Measurements from ENCODE around the gene GOLGA6A.
A peak's percentile ranks its signal among the peaks of the same experiment; 100 is the strongest.
"Not testable (repeated sequence)": the region's sequence is repeated elsewhere in the genome, so short reads cannot be mapped to it uniquely, and the experiment has no call there.

The GOLGA6A gene

GRCh38 chr15:74052271-74053260, 29.8 kb downstream of the GOLGA6A start:
- not testable (repeated sequence) for DNase-seq (ENCODE audit: low read depth)

GRCh38 chr15:74050556-74051234, 31.7 kb downstream of the GOLGA6A start:
- no peak for DNase-seq (ENCODE audit: low read depth)

- DNase-seq (ENCODE audit: low read depth) = no peak
Observed at GRCh38 chr15:74050127-74050526, 32.2 kb downstream of the GOLGA6A start.

DNA sequence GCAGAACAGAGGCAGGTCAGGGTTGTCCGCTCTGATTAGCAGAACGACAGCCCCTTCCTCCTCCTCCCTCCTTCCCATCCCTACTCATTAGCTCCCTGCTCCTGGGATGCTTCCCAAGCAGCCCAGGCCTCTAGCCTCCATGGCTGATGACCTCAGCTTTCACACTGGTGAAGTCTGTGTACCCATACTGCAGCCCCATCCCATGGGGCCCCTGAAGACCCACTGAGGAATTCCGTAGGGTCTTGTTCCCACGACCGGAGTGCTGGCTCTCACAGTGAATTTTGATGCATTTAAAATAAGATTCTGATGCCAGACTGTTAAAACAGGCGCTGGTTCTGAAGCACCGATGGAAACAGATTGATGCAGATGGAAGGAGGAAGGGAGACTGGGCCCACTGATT, 36.1 kb downstream of the GOLGA6A start:
- DNase-seq (ENCODE audit: low read depth) = no peak

DNA sequence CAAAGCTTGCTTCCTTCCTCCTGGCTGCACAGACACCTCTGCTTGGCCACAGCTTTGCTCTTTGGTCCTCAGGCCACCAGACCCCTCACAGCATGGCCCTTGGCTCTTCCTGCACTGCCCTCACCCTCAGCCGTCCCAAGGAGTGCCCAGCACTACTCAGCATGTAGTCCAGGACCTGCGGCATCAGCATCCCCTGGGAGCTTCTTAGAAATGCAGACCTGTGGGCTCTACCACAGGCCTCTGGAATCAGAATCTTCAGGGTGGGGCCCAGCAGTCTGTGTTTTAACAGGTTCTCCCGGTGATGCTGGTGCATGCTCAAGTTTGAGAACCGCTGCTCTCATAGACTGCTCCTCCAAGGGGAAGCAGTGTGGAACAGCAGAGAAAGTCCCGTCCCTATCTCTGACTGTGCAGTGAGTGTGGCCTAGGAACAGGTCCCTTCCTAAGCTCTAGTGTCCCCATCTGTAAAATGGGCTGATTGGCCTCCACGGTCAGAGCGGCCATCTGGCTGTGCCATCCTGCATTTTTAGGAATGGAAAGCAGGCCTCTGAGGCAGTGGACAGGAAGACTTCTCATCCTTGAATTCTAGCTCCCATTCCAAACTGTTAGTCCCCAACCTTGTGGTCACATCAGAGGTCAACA, 36.6 kb downstream of the GOLGA6A start:
- DNase-seq (ENCODE audit: low read depth) = no peak

- DNase-seq (ENCODE audit: low read depth) = no peak
Observed at GRCh38 chr15:74045184-74045583, 37.2 kb downstream of the GOLGA6A start.

GRCh38 chr15:74044267-74045110, 37.9 kb downstream of the GOLGA6A start:
- DNase-seq (ENCODE audit: low read depth) = no peak

DNA sequence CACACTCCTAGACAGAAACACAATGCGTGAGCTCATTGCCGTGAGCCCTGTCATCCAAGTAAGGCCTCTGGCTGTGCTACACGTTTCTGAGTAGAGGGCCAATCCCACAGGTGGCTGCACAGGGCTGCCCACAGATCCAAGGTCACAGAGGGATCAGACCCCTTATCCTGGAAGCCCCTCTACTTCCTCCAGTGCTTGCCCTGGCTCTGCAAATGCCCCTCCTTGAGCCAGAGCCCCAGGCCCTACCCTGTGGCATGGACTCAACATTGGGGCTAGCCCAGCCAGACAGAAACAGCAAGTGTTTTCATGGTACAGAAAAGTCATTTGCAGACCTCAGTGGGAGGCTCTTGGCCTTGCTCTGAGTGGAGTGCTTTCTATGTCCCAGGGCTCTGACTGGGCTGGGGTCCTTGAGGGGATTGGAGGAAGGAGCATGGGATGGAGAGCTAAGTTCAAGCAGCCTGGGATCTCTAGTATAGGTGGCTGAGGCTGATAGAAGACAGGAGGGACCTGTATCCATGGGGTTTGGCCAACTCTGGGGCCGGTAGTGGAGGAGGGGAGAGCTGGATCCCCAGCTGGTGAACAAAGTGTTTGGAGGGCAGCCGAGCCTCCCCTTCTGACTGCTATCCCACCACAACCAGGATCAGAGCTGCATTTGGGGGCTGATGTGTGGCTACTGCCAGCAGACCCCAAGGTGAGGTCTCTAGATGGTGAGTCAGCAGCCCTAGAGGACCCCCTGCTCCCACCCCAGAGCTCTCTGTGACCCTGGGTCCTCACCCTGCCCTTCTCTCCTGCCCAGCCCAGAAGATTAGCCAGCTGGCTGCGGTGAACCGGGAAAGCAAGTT, 38.7 kb downstream of the GOLGA6A start:
- no peak for DNase-seq (ENCODE audit: low read depth)

- no peak for DNase-seq (ENCODE audit: low read depth)
Observed at GRCh38 chr15:74042603-74043424, 39.5 kb downstream of the GOLGA6A start.

DNA sequence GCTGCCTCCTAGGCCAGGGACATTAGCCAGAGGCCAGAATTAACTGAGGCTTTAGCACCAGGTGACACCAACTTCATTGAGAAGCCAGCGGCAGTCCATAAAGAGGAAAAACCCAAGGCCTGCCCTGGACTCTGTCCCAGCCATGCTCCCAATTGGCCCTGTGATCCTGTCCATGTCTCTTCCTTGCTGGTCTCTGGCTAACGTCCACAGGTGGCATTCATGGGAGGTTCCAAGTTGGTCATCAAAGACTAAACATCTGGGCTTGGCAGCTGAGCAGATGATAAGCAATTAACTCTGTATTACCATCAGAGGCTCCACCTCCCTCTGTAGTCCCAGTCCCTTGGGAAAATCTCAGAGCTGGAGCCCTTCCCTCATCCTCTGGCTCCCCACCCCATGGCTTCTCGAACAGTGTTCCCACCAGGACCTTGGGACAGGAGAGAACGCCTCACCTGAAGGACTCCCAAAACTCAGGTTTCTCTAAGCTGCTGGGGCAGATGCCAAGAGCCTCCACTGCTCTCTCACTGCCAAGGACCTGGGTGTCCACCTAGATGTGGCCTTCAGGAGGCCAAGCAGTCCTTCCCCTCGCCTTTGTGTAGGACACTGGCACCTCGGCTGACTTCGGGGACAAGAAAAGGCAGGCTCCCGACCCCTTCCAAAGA, 40.4 kb downstream of the GOLGA6A start:
- no peak for DNase-seq (ENCODE audit: low read depth)

GRCh38 chr15:74041311-74041756, 41.0 kb downstream of the GOLGA6A start:
- no peak for DNase-seq (ENCODE audit: low read depth)

GRCh38 chr15:74040109-74040850, 42.1 kb downstream of the GOLGA6A start:
- DNase-seq (ENCODE audit: low read depth) = peak; percentile 79

- DNase-seq (ENCODE audit: low read depth) = no peak
Observed at GRCh38 chr15:74039656-74040010, 42.7 kb downstream of the GOLGA6A start.

DNA sequence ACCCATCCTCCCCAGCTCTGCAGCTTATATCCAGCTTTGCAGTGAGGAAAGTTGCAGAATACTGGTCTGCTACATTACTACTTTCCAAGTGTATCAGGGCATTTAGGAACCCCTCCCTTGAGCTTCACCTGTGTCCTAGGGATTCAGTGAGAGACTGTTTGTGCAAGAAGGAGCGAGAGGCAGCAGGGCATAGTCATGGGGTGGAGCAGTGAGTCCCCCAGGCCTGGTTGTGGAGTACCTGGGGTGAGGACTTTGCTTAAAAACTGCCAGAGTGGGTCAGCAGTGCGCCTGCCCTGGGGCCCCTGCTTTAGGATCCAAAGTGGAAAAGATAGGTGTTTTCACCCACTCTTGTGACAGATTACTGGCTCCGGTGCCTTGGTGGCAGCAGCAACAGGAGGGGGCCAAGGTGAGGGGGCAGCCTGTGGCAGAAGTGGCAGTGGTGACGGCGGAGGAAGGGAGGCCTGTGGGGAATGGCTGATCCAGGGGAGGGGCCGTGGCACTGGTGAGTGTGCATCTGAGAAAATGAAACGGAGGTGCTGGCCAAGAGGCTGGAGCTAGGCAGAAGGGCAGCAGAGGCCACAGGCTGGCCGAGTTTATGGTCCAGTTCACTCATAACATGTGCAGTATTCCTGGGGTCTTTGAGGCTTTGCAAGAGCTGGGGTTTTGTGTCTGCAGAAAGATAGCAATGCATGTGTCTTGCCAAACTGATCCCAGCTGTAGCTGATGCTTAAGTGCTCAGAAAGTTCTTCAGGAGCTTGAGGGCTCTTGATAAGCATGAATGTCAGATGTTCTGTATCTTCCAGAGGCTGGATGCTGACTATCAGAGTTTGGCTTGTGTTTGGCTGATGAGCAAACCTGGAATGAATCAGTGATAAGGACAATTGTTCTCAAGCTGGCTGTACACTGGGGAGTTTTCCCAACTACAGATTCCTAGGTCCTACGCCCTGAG, 43.4 kb downstream of the GOLGA6A start:
- no peak for DNase-seq (ENCODE audit: low read depth)

GRCh38 chr15:74037171-74038117, 44.9 kb downstream of the GOLGA6A start:
- no peak for DNase-seq (ENCODE audit: low read depth)
